Stimulated activated naive CD8-positive, alpha-beta T cell treated with anti-CD3 and anti-CD28 coated beads, Interleukin-15, amount 100 ng/mL, for 72 hours (primary cell): ENCODE data around the gene C20orf204.

ENCODE experiments used
- ATAC-seq: fragments of 150-1000 bp; cut with Tn5 transposase; 2 replicates; pipeline ENCODE4 v1.10.0; 2021; ENCODE audit warnings: mild to moderate bottlenecking, moderate library complexity
- DNase-seq, 2 donors: peaks; one replicate each; pipeline ENCODE4 v3.0.0; 2021 to 2022
- H3K27ac Mint-ChIP-seq, 2 donors: one replicate each; pipeline ENCODE4 v1.8.0; 2022; ENCODE audit warnings: mild to moderate bottlenecking in 2 of 2, mixed read lengths in 2 of 2, moderate library complexity in 2 of 2
- H3K27me3 Mint-ChIP-seq: one replicate; pipeline ENCODE4 v1.8.0; 2022; ENCODE audit warnings: mixed read lengths
- H3K4me1 Mint-ChIP-seq: one replicate; pipeline ENCODE4 v1.8.0; 2022; ENCODE audit warnings: mild to moderate bottlenecking, mixed read lengths
- H3K4me3 Mint-ChIP-seq, 2 donors: one replicate each; pipeline ENCODE4 v1.8.0; 2022; ENCODE audit warnings: mild to moderate bottlenecking in 2 of 2, mixed read lengths in 2 of 2, moderate library complexity in 1 of 2
- H3K9me3 Mint-ChIP-seq, 2 donors: one replicate each; pipeline ENCODE4 v1.8.0; 2022; ENCODE audit warnings: mixed read lengths in 2 of 2

The C20orf204 gene

DNA sequence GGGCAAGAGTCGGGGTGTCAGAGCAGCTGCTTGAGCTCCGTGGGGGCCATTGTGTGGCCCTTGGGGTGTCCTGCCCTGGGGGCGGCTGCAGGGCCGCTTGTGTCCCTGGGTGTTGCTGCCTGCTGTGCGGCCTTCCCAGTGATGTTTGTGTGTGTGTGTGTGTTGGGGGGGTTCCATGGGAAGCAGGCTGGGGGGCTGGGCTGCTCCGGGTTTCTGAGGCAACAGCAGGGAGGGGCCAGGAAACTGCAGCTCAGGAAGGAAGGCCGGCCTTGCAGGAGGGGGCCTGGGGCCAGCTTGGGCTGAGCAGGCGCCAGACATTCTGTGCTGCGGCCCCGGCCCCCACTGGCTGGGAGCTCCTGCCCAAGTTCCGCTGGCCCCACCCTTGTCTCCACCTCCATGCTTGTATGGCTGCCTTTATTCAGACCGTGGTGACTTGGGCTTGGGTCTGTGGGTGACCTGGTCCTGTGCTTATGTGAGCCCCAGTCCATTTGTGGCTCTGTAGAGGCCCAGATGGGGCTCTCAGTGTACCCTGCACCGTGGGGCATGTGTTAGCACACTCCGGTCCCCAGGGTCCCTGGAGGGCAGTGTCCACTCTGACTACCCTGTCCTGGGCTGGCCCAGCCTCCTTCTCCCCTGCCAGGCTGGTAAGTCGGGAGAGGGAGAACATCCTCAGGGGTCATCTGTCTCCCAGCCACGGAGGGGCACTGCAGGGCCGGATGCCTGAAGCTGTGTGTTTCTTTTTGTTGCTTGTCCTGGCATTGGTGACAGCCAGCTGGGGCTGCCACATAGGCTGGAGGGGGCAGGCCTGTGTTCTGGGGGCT is 18.1 kb downstream of the C20orf204 start:
- Mint-ChIP-seq H3K4me3 (no peak overlapping the region), H3K4me1 (peaks cover 57% of the 10 kb centered on the region), H3K27ac (peak overlapping the region in 1 of 2 donors; percentile 33), H3K9me3 (no peaks in the 10 kb centered on the region), H3K27me3 (peaks cover 64% of the 10 kb centered on the region)
- DNase-seq (no peak), ATAC-seq (no peak)

DNA sequence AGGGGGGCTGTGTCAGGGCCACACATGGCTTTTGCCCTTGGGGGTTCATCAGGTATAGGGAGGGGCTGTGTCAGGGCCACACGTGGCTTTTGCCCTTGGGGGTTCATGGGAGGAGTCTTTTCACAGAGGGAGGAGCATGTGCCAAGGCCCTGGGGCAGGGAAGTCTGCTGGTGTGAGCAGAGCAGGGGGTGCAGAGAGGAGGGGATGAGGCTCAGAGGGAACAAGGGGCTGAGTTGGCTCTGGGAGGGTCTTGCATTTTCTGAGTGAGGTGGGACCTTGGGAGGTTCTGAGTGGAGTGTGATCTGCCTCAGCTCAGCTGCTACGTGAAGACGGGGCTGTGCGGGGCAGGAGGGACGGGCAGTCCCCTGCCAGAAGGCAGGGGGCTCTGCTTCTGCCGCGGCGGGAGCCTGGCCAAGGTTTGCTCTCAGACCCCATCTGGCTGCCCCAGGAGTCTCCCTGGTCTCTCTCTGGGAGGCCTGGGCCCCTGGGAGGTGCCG is 19.5 kb downstream of the C20orf204 start:
- Mint-ChIP-seq H3K27me3 (peaks cover 51% of the 10 kb centered on the region), H3K4me1 (peaks cover 63% of the 10 kb centered on the region), H3K27ac (peak overlapping the region in 1 of 2 donors; percentile 74), H3K4me3 (no peak overlapping the region), H3K9me3 (no peaks in the 10 kb centered on the region)
- DNase-seq (no peak), ATAC-seq (no peak)

DNA sequence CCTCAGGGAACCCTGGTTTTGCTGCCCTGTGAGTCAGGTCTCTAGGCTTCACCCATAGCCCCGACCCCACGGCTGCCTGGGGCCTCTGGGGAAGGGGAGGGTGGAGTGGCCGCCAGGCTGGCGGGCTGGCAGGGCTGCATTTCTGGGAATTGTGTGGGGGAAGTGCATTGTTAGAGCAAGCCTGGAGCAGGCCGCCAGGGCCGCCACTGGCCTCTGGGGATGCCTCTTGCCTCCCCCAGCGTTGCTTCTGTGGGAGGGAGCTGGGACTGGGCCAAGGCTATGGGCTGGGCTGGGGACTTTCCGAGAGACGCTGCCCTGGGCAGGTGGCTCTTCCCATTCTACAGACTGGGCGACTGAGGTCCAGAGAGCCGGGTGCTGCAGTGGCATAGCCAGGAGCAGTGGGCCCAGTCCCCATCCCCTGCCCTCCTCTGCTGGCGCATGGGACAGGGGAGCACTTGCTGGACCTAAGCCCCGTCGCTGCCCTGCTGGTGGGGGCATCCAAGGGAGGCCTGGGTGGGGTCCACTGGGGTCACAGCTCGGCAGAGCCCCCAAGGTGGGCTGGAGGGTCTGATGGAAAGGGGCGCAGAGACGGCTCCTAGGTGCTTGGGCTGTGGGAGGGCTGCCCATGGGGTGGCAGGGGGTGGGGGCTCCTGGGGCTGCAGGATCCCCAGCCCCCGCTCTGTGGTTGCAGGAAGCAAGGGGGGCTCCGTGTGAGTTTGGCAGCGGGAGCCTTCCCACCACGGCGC is 20.1 kb downstream of the C20orf204 start:
- H3K27ac Mint-ChIP-seq = no peak overlapping the region
- ATAC-seq = no peak
- DNase-seq = no peak
- peaks cover 45% of the 10 kb centered on the region for H3K27me3 Mint-ChIP-seq
- H3K9me3 Mint-ChIP-seq = no peaks in the 10 kb centered on the region
- H3K4me1 Mint-ChIP-seq = peaks cover 63% of the 10 kb centered on the region
- peak overlapping the region in 1 of 2 donors; percentile 21 for H3K4me3 Mint-ChIP-seq

DNA sequence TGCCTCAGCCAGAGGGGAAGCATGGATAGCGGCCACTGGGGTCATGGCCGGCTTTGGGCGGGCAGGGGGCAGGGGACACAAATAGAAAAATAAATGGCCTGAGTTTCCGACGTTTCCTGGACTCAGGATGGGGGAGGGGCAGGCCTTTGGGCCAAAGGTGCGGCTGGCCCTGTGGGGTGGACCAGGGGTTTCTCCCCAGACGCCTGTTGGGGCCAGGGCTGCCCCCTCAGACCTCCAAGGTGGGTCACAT is 20.6 kb downstream of the C20orf204 start:
- peak overlapping the region in 1 of 2 donors; percentile 27 for H3K27ac Mint-ChIP-seq
- H3K27me3 Mint-ChIP-seq = peaks cover 40% of the 10 kb centered on the region
- no peak for DNase-seq
- ATAC-seq = no peak
- peaks cover 63% of the 10 kb centered on the region for H3K4me1 Mint-ChIP-seq
- H3K9me3 Mint-ChIP-seq = no peaks in the 10 kb centered on the region
- H3K4me3 Mint-ChIP-seq = no peak overlapping the region

DNA sequence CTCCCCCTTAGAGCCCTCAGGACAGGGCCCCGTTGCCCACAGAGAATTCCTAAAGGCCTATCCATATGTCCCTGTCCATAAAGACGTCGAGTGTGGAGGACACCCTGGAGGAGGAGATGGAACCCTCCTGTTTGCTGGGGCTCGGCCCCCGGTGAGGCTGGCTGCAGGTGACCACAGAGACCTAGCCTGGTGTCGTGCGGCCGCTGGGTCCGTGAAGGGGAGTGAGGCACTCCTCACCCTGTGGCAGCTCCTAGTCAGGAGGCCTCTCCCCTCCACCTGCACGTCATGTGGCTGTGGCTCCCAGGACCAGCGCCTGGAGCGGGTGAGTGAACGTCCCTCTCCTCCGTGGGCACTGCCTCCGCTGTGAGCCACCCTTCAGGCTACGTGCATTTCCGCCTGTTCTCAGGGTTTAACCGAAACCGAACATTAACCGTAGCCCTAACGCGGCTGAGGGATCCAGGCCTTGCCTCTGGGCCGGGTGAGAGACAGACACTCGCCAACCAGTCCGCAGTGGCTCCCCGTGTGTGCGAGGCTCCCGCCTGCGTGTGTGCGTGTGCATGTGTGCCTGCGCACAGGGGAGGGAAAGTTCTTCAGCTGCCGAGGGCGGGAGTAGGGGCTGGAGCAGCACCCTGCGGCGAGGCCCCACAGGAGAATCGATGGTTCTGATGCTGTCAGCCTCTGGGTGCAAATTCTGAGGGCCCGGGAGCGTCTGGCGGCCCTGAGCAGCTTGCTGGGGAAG is 21.1 kb downstream of the C20orf204 start:
- peak; percentile 61 for ATAC-seq
- no peaks in the 10 kb centered on the region for H3K9me3 Mint-ChIP-seq
- peak overlapping the region; percentile 71 to 89 for H3K4me3 Mint-ChIP-seq
- peak overlapping the region in 1 of 2 donors; percentile 80 for H3K27ac Mint-ChIP-seq
- peak in 1 of 2 donors; percentile 45 for DNase-seq
- H3K27me3 Mint-ChIP-seq = peaks cover 35% of the 10 kb centered on the region
- peaks cover 65% of the 10 kb centered on the region for H3K4me1 Mint-ChIP-seq

DNA sequence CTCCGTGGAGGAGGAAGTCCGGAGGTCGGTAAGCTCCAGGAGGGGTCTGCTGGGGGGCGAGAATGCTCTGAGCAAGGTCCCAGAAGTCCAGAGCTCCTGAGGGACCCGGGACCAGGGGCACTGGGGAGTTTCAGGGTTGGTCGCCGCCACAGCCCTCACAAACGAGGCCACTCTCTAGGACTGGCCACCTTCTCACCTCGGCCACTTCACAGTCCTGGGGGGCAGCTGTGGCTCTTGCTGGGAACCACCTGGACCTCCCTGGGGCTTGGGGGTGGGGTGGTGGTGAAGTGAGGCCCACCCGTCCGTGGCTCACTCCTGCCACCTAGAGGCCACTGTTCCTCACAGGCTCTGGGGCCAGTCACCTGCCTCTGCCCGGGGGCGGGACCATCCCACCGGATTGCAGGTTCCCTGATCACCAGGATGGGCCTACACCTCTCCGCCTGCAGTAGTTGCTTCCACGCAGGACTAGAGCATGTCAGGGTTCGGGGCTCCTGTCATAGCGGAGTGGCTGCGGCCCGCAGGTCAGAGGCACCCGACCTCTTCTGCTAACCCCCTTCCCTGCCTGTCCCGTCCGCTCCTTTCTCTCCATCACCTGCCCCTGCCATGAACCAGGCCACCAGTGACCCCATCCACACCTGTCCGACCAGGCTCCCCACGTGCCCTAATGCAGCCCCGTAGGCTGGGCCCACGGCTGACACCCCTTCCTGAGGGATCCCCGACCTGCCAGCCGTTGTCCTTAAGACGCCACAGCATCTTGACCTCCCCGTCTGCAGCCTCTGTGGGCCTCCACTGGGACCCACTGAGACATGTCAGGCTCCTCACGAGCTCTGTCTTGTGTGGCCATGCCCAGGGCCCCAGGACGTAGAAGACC is 21.9 kb downstream of the C20orf204 start:
- Mint-ChIP-seq H3K27ac (peak overlapping the region; percentile 55 to 80), H3K4me1 (peaks cover 73% of the 10 kb centered on the region), H3K9me3 (no peaks in the 10 kb centered on the region), H3K4me3 (peak overlapping the region; percentile 71 to 89), H3K27me3 (peaks cover 27% of the 10 kb centered on the region)
- peak; percentile 80 to 83 for DNase-seq
- ATAC-seq = peak; percentile 83

DNA sequence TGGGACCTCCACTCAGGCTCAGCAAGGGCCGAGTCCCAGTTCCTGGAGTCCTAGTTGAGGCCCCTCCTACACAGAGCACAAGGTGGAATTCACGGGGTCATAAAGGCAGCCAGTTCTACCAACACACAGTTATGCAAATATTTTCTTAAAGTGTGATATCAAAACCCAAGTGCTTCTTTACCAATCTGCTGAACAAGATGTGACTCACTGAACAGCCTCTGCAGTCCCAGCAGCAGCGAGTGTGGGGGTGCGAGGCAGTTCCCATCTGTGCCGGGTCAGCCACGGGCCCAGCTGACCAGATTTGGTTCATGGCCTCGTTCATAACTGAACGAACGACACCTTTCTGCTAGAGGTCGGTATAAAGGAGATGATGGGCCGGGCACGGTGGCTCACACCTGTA is 22.6 kb downstream of the C20orf204 start:
- H3K27ac Mint-ChIP-seq = no peak overlapping the region
- peaks cover 20% of the 10 kb centered on the region for H3K27me3 Mint-ChIP-seq
- ATAC-seq = no peak
- peaks cover 69% of the 10 kb centered on the region for H3K4me1 Mint-ChIP-seq
- H3K4me3 Mint-ChIP-seq = peak overlapping the region; percentile 28 to 89
- H3K9me3 Mint-ChIP-seq = no peaks in the 10 kb centered on the region
- no peak for DNase-seq

DNA sequence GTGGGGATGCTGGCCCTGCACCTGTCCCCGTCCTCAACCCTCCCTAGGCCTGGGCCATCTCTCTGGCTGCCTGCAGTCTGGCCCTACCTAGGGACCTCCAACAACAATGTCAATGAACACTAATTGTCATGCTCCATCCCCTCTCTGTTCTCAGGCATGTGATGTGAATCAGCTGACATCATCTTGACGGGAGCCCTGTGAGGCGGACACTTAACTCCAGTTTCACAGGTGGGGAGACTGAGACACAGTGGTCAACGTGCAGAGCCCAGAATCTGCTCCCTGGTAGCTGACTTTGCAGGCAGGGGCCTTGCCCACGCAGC is 26.3 kb downstream of the C20orf204 start:
- no peak for ATAC-seq
- Mint-ChIP-seq H3K27me3 (no peaks in the 10 kb centered on the region), H3K9me3 (no peaks in the 10 kb centered on the region), H3K27ac (no peak overlapping the region), H3K4me3 (peak overlapping the region; percentile 86 to 92), H3K4me1 (peaks cover 72% of the 10 kb centered on the region)
- no peak for DNase-seq

DNA sequence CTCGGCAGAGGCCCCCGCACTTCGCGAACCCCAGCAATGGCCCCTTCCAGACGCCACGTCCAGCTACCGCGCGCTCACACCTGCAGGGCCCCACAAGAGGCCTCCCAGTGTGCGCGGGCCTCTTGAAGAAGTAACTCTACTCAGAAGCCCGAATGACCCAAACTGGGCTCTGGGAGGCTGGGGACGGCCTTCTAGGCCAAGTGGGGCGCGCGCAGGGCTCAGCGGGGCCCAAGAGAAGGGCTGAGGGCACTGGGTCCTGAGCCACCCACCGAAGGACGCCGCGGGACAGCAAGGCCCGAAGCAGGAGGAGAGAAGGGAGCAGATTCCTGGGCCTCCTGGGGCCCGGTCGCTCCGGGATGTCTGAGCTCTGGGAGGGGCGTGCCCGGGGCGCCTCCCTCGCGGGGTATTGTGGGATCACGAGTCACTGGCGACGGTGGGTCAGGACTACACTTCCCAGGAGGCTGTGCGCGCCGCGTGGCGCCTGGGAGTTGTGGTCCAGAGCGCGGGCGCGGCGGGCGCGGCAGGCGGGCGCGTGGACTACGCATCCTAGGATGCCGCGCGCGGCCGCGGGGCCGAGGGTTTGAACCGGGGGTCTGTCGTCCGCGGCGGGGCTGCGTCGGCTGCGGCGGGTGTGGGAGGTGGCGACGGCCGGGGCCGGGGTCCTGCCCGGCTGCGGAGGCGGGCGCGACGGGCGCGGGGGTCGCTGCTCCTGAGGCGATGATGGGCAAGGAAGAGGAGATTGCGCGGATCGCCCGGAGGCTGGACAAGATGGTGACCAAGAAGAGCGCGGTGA is 26.8 kb downstream of the C20orf204 start, which contains the start of gene TCEA2:
Gene TCEA2 (plus strand): TSS at position 603 of the 793 bp plus-strand sequence. CDS start 115 bp downstream, at position 718.
- ATAC-seq (peak; percentile 85), DNase-seq (peak; percentile 87 to 94)
- Mint-ChIP-seq H3K4me3 (peak within 1 kb of the TSS; percentile 86 to 92), H3K4me1 (peaks cover 72% of the 10 kb centered on the region), H3K27me3 (no peaks in the 10 kb centered on the region), H3K27ac (peak within 1 kb of the TSS; percentile 89 to 91), H3K9me3 (no peaks in the 10 kb centered on the region)

DNA sequence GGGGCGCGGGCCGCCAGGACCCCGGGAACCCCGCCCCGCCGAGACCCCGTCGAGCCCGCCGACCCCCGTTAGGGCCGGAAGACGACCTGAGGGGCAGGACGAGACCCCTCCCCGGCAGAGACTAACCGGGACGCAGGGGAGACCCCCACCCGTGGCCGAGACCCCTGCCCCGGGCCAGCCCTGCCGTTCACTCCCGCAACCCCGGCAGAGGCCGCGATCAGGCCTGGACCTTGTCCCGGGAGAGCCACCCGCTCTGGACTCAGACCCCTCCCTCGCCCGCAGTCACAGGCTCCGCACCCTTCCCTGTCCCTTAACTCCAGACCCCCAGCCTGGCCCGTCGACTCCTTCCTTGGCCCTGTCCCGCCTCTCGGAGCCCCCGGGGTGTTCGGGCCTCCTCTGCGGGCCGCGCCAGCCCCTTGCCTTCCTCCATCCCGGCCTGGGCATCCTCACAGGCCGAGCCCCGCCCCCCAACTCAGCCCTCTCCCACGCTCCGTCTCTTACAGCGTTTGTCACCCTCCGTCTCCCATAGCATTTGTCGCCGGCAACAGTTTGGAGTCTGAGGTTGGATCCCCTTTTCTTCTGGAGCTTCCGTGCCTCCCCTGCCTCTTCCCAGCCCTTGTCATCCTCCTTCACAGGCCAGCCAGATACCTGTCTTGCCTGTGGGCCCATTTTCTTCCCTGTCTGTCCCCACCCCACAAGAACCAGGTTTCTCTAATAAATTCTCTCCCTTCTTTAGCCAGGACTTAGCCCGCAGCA is 27.6 kb downstream of the C20orf204 start:
- Mint-ChIP-seq H3K27ac (peak overlapping the region; percentile 89 to 91), H3K4me1 (peaks cover 72% of the 10 kb centered on the region), H3K4me3 (peak overlapping the region; percentile 86 to 92), H3K27me3 (no peaks in the 10 kb centered on the region), H3K9me3 (no peaks in the 10 kb centered on the region)
- DNase-seq = peak in 1 of 2 donors; percentile 42
- no peak for ATAC-seq

DNA sequence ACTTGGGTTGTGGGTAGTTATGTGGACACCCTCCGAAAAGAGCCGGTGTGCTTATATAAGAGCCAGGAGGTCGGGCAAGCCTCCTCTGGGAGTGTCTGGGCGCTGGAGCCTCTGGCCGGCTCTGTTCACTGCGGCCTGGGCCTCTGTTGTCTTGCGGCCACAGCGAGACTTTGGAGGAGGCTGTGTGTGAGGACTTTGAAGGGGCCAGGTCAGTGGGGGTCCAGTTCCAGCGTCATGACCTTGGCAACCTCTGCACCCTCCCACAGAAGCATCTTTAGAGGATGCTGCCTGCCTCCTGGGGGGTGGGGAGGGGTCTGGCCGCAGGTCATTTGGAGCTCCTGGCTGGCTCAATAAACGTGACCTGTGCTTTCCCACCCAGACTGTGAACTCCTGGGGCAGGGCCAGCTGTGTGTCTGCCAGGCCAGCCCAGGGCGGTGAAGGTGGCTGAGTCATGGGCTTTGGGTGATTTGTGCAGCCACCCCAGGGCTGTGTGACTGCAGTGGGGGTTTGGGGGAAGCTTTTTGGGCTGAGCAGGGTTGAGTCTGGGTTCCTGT is 28.2 kb downstream of the C20orf204 start:
- ATAC-seq (no peak), DNase-seq (no peak)
- H3K27ac Mint-ChIP-seq = peak overlapping the region; percentile 74 to 89
- H3K4me1 Mint-ChIP-seq = peaks cover 72% of the 10 kb centered on the region
- H3K27me3 Mint-ChIP-seq = no peaks in the 10 kb centered on the region
- peak overlapping the region; percentile 86 to 92 for H3K4me3 Mint-ChIP-seq
- H3K9me3 Mint-ChIP-seq = no peaks in the 10 kb centered on the region

DNA sequence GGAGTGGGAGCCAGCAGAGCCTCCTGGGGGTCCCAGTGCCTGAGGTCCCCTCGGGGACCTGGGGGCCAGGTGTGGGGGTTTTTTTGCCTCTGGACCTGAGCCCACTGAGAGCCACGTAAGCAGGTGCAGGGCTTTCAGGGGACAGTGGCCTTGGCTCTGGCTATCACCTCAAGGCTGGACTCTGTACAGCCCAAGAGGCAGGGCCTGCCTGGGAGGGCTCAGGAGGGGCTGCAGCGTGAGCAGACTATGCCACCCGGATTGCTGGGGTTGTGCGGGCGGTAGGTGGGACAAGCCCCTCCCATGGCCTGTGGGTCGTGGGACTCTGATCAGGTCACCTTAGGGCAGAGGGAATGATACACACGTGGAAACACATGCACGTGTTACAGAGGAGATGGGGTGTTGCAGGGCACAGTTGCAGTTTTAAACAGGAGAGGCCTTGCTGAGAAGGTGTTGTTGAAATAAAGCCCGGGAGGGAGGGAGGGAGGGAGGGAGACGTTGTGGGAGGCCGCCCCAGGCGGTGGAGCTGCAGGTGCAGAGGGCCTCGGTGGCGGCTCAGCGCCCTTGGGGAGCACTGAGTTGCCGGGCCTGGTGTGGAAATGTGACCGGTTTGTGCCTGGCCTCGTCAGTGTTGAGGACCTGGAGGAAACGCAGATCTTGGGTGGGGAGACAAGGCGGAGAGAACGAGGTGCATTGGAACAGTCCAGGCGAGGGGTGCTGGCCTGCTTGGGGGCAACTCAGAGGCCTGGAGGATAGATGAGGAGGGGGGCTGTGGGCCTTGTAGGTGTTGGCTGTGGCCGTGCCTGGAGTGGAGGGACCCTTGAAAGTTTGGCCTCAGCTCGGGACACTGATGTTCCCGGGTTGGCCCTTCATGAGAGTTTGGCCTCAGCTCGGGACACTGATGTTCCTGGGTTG is 29.3 kb downstream of the C20orf204 start:
- Mint-ChIP-seq H3K27me3 (no peaks in the 10 kb centered on the region), H3K4me3 (peak overlapping the region; percentile 35 to 36), H3K4me1 (peaks cover 72% of the 10 kb centered on the region), H3K27ac (no peak overlapping the region), H3K9me3 (no peaks in the 10 kb centered on the region)
- DNase-seq = no peak
- ATAC-seq = no peak

DNA sequence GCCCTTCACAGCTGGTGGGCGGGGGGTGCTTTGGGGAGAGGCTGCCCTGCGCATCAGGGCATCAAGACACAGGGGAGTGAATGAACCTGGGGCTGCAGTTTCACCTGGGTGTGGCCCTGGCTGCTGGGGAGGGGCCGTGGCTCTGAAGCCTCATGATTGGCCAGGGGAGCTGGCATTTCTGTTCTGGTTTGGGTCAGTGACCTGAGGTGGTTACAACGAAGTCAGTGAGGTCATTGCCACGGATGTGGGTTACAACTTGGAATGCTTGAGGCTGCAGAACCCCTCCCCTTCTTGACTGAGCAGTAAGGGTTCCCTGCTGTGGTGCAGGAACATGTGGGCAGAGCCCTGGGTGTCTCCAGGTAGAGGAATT is 30.0 kb downstream of the C20orf204 start:
- ATAC-seq = peak; percentile 78
- peaks cover 72% of the 10 kb centered on the region for H3K4me1 Mint-ChIP-seq
- H3K9me3 Mint-ChIP-seq = no peaks in the 10 kb centered on the region
- peak; percentile 62 to 86 for DNase-seq
- peak overlapping the region; percentile 30 to 35 for H3K4me3 Mint-ChIP-seq
- H3K27ac Mint-ChIP-seq = peak overlapping the region in 1 of 2 donors; percentile 42
- no peaks in the 10 kb centered on the region for H3K27me3 Mint-ChIP-seq
